LNCaP clone FGC (cell line): ENCODE data around the gene PAX6.

Source experiments
- DNase-seq: peaks from one replicate; pipeline ENCODE4 v3.0.0-alpha.2; 2011; ENCODE audit warnings: low read depth
- H3K4me3 ChIP-seq: 2 replicates; pipeline ENCODE4 v1.5.1; 2011; ENCODE audit warnings: mild to moderate bottlenecking, low read depth, low read length, control low read depth
- CTCF ChIP-seq: IDR thresholded peaks from 2 replicates; pipeline ENCODE4 v1.5.1; 2012; ENCODE audit warnings: mild to moderate bottlenecking; ENCODE audit not compliant: control insufficient read depth, insufficient read depth; ENCODE audit errors: extremely low read depth

The PAX6 gene

GRCh38 chr11:31799435-31800397 lies 11.4 kb downstream of the PAX6 start:
- no peak for DNase-seq
- no peak for TF ChIP-seq CTCF
- H3K4me3 ChIP-seq: no peak overlapping the region

GRCh38 chr11:31798554-31799434 lies 12.3 kb downstream of the PAX6 start:
- TF ChIP-seq CTCF: no peak
- DNase-seq: no peak
- H3K4me3 ChIP-seq: no peak overlapping the region

GRCh38 chr11:31798057-31798553 lies 13.0 kb downstream of the PAX6 start:
- no peak for DNase-seq
- TF ChIP-seq CTCF: no peak
- no peak overlapping the region for H3K4me3 ChIP-seq

GRCh38 chr11:31797190-31798056 lies 13.7 kb downstream of the PAX6 start:
- no peak overlapping the region for H3K4me3 ChIP-seq
- DNase-seq: no peak
- no peak for TF ChIP-seq CTCF

GRCh38 chr11:31796499-31797189 lies 14.5 kb downstream of the PAX6 start:
- H3K4me3 ChIP-seq: no peak overlapping the region
- no peak for TF ChIP-seq CTCF
- DNase-seq: no peak
